ENCODE data around the gene WBP1. TPM values are rescaled to one million over a fixed set of nuclear protein-coding genes. Genes with fewer than 3 reads are reported as not detected.

Gene WBP1
- 168 and 174 TPM in 2 replicates for total RNA-seq
- polyA plus RNA-seq = 156 and 170 TPM in 2 replicates

DNA sequence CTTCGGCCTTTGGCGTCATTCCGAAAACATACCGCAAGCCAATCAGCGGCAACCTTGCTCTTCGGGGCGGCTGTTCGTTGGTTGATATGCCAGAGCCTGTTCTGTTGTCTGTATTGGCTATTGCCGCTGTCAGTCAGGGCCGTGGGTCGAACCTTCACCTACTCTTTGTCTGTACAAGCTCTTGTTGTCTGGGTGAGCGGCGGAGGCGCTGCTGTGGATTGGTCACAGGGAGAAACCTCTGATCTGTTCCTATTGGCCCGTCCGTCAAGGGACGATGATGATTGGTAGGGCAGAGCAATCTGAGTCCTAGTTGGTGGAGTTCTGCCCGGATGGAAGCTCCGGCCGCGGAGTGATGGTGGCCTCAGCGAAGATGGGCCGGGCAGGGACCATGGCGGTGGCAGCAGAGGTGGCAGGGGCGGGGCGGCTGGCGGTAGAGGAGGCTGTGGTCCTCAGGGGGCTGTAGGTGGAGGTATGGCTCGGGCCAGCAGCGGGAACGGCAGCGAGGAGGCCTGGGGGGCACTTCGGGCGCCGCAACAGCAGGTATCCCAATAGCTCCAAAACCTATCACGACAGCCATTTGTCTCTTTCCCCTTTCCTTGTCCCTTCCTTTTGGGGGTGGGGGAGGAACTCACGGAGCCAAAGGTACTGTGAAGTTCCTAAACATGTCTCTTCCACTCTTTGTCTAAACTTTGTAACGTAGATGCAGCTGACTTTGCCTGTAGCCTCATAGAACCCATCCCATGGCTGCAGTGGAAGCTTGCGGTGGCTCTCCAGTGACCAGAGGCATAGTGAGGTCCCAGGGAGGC, at the start of gene WBP1:
Gene WBP1, plus strand, starts transcription at position 307 of the 806 bp plus-strand sequence. Its CDS starts 165 bp downstream, at position 472.
- DNase-seq (ENCODE audit: low read depth in 1 of 2, low spot score in 1 of 2) = peak; percentile 99 to 100
- H3K36me3 ChIP-seq = peaks cover 9% of the 10 kb centered on the region
- TF ChIP-seq, protein P1, sequence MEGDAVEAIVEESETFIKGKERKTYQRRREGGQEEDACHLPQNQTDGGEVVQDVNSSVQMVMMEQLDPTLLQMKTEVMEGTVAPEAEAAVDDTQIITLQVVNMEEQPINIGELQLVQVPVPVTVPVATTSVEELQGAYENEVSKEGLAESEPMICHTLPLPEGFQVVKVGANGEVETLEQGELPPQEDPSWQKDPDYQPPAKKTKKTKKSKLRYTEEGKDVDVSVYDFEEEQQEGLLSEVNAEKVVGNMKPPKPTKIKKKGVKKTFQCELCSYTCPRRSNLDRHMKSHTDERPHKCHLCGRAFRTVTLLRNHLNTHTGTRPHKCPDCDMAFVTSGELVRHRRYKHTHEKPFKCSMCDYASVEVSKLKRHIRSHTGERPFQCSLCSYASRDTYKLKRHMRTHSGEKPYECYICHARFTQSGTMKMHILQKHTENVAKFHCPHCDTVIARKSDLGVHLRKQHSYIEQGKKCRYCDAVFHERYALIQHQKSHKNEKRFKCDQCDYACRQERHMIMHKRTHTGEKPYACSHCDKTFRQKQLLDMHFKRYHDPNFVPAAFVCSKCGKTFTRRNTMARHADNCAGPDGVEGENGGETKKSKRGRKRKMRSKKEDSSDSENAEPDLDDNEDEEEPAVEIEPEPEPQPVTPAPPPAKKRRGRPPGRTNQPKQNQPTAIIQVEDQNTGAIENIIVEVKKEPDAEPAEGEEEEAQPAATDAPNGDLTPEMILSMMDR (IDR thresholded peaks at IDR 0.05; ENCODE audit: low read depth, low read length) = no peak
- peaks cover 5% of the 10 kb centered on the region for H3K4me1 ChIP-seq (ENCODE audit: low read depth)
- no peaks in the 10 kb centered on the region for H3K9me3 ChIP-seq (ENCODE audit: low read depth)
- H3K27me3 ChIP-seq = no peaks in the 10 kb centered on the region
- H3K4me3 ChIP-seq = peak within 1 kb of the TSS; percentile 86
- peak within 1 kb of the TSS; percentile 88 for H3K27ac ChIP-seq

DNA sequence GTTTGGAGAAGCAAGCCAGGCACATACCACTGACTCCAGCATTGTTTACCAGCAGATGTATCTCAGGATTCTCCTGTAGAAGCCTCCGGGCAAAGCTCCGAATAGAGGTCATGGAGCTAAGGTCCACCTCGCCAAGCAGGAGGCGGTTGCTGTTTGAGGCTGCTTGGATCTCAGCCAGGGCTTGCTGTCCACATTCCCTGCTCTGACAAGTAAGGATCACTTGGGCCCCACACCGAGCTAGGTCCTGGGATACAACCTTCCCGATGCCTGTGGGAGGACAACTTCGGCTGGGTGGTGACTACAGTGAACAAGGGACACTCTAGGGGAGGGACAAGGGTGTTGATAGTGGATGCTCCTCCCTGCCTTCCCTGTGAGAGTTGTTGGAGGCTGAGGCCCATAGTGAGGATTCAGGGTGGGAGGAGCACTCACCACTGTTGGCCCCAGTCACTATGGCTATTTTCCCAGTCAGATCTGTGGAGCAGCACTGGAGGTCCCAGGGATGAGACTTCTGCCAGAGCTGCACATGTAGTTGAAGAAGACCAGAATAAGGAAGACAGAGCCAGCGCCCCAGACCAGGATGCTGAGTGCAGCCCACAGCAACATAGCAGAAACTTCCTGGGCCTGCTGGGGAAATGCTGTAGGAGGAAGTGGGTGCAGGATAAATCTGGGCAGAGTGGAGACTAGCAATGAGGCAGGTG, 45.1 kb upstream of the WBP1 start:
- Histone ChIP-seq H3K36me3 (no peaks in the 10 kb centered on the region), H3K27me3 (no peaks in the 10 kb centered on the region), H3K27ac (no peak overlapping the region), H3K9me3 (ENCODE audit: low read depth) (no peaks in the 10 kb centered on the region), H3K4me1 (ENCODE audit: low read depth) (no peaks in the 10 kb centered on the region), H3K4me3 (no peak overlapping the region)
- DNase-seq (ENCODE audit: low read depth in 1 of 2, low spot score in 1 of 2) = no peak
- TF ChIP-seq, protein P1 (IDR thresholded peaks at IDR 0.05; ENCODE audit: low read depth, low read length) = no peak

DNA sequence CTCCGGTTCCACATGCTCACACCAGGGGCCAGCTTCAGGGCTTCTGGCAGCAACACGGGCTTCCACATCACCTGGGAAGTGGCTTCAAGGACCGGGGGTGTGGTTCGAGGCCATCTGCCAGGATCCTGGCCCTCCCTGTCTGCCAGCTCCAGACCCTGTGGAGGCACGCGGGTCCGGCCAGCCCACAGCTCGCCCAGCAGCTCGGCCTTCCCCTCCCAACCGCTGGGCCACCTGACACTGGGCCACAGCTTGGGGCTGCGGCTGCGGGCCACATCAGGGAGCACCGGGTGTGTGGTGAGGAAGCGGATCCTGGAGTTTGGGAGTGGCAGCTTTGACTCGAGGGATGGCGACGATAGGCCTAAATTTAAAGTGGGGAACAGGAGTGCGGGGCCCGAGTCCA, 43.8 kb upstream of the WBP1 start:
- DNase-seq (ENCODE audit: low read depth in 1 of 2, low spot score in 1 of 2) = no peak
- no peak overlapping the region for H3K4me3 ChIP-seq
- no peaks in the 10 kb centered on the region for H3K9me3 ChIP-seq (ENCODE audit: low read depth)
- H3K27ac ChIP-seq = no peak overlapping the region
- TF ChIP-seq, protein P1 (IDR thresholded peaks at IDR 0.05; ENCODE audit: low read depth, low read length) = no peak
- no peaks in the 10 kb centered on the region for H3K36me3 ChIP-seq
- H3K4me1 ChIP-seq (ENCODE audit: low read depth) = no peaks in the 10 kb centered on the region
- H3K27me3 ChIP-seq = no peaks in the 10 kb centered on the region

DNA sequence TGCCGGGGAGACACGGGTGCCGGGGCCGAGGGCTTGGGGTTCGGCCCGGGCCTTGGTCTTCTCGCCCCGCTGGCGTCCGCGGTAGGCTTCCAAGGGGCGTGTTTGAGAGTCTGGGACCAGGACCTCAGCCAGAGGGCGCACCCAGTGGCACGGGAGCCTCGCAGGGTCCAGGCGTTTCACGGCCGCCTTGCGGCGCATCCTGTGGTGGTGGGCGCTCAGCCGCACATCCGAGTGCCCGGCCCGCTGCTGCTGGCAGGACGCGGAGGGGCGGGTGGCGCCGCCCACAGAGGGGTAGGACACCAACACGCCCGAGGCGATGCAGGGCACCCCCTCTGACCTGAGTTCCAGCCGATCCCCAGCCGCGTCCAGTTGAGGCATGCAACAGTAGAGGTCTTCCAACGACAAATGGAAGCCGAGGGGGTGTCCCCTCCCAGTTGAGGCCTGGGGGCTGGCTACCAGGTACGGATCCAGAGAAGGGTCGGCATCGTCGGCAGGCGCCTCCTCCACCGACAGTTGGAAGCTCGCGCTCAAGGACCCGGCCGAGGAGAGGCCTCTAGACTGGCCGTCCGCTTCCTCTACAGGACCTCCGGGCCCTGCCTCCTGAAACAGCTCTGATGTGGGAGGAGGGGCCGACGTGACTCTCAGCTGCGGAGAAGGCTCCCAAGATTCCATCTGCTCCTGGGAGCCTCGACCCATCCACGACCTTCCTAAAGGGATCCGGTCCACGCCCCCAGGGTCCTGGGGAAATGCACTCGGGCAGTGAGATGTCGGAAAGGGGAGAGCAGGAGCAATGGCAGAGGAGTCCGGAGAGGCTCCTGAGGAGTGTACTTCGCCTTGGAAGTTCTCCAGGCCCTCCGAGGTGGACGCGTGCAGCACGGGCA, 43.1 kb upstream of the WBP1 start:
- Histone ChIP-seq H3K27ac (no peak overlapping the region), H3K36me3 (no peaks in the 10 kb centered on the region), H3K4me3 (no peak overlapping the region), H3K4me1 (ENCODE audit: low read depth) (no peaks in the 10 kb centered on the region), H3K27me3 (no peaks in the 10 kb centered on the region), H3K9me3 (ENCODE audit: low read depth) (no peaks in the 10 kb centered on the region)
- DNase-seq (ENCODE audit: low read depth in 1 of 2, low spot score in 1 of 2) = peak in 1 of 2 donors; percentile 64
- TF ChIP-seq, protein P1 (IDR thresholded peaks at IDR 0.05; ENCODE audit: low read depth, low read length) = peak; percentile 49

DNA sequence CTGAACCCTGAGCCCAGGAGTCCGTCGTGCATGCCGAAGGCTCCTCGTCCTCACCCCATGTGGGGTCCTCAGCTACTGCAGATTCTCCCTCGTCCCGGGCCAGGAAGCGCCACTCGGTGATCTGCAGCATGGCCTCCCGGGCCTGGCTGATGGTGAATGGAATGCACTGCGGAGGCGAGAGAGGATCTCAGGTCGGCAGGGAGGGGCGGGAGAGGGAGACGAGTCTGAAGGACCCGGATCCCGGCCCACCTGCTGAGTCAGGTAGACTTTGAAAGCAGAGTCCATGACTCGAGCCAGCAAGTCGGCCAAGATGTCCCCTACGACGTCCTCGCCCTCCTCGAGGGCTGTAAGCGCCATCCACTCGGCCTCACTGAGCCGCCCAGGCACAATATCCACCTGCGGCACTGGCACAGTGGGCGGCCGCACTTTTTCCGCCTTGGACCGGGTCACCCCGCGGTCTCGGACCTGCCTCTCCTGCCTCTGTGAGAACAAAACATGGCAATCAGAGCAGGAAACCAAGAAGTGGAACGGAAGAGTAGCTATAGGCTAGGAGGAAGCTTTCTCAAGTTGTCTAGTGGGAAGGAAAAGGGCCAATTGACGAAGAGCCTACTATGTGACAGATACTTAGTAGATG, 42.4 kb upstream of the WBP1 start:
- Histone ChIP-seq H3K9me3 (ENCODE audit: low read depth) (no peaks in the 10 kb centered on the region), H3K27me3 (no peaks in the 10 kb centered on the region), H3K27ac (no peak overlapping the region), H3K4me1 (ENCODE audit: low read depth) (no peaks in the 10 kb centered on the region), H3K4me3 (no peak overlapping the region), H3K36me3 (no peaks in the 10 kb centered on the region)
- TF ChIP-seq, protein P1 (IDR thresholded peaks at IDR 0.05; ENCODE audit: low read depth, low read length) = no peak
- no peak for DNase-seq (ENCODE audit: low read depth in 1 of 2, low spot score in 1 of 2)

Measured in cardiac muscle cell (in vitro differentiated cells and primary cell).